Gastroesophageal sphincter (tissue), 4 donors: Measurements from ENCODE around the gene RNF125. TPM values are rescaled to one million over a fixed set of nuclear protein-coding genes. Genes with fewer than 3 reads are reported as not detected.

Source experiments
- ATAC-seq: fragments of 150-250 bp; one replicate; pipeline ENCODE4 v1.9.1; 2016; ENCODE audit warnings: mild to moderate bottlenecking, moderate library complexity
- H3K27ac ChIP-seq, 4 donors: fragments of 200-600 bp; sonication (generic) in 3 of 4; 1 replicate in 3 of 4; 2 replicates in 1 of 4; pipeline ENCODE4 v1.5.1; 2016 to 2019
- H3K27me3 ChIP-seq: fragments of 200-600 bp; sonication (generic); one replicate; pipeline ENCODE4 v1.5.1; 2019
- H3K36me3 ChIP-seq, 2 donors: fragments of 200-600 bp; sonication (generic); one replicate each; pipeline ENCODE4 v1.5.1; 2019; ENCODE audit warnings: control low read depth in 1 of 2
- H3K4me1 ChIP-seq, 3 donors: fragments of 200-600 bp; sonication (generic); 1 replicate in 2 of 3; 2 replicates in 1 of 3; pipeline ENCODE4 v1.5.1; 2016 to 2019; ENCODE audit warnings: control low read depth in 2 of 3
- H3K4me3 ChIP-seq, 2 donors: fragments of 200-600 bp; sonication (generic); one replicate each; pipeline ENCODE4 v1.5.1; 2019; ENCODE audit warnings: mild to moderate bottlenecking in 1 of 2, moderate library complexity in 1 of 2
- H3K9me3 ChIP-seq, 3 donors: fragments of 200-600 bp; sonication (generic); one replicate each; pipeline ENCODE4 v1.5.1; 2017 to 2019; ENCODE audit warnings: control low read depth in 2 of 3
- EP300 ChIP-seq: sonication (generic); formaldehyde crosslinking; IDR thresholded peaks from one replicate; pipeline ENCODE4 v1.6.1; 2017; ENCODE audit warnings: antibody characterized with exemption, mild to moderate bottlenecking
- POLR2A ChIP-seq, 2 donors: fragments of 450-650 bp; IDR thresholded peaks; one replicate each; pipeline ENCODE4 v1.6.1; 2017; ENCODE audit warnings: antibody characterized with exemption in 2 of 2, mild to moderate bottlenecking in 2 of 2, moderate library complexity in 1 of 2
- POLR2AphosphoS5 ChIP-seq: sonication (generic); formaldehyde crosslinking; IDR thresholded peaks from one replicate; pipeline ENCODE4 v1.6.1; 2017; ENCODE audit warnings: antibody characterized with exemption
- WGBS, 2 donors: methylation state at CpG; one replicate each; pipeline ENCODE4 v1.1.5; 2018; ENCODE audit warnings: low coverage in 1 of 2; 5-methylcytosine and 5-hydroxymethylcytosine counted together
- total RNA-seq, 4 donors: library from RNA; depleted of rRNA; stranded (reverse); fragments of >200 nt; gene quantifications; one replicate each; pipeline ENCODE4 v1.1.0, GENCODE V29; 2016
- TF ChIP-seq, protein P1 (sequence below), 4 experiments: fragments of 200-600 bp in 2 of 4; fragments of 450-650 bp in 2 of 4; sonication (generic) in 1 of 4; IDR thresholded peaks; one replicate each; pipeline ENCODE4 v1.5.1; 2017 to 2019; ENCODE audit warnings: antibody characterized with exemption in 4 of 4, mild to moderate bottlenecking in 2 of 4, moderate library complexity in 2 of 4

The RNF125 gene
- total RNA-seq, 4 donors from 2014 or later = 1.7 to 5.2 (median 3.1) TPM

DNA sequence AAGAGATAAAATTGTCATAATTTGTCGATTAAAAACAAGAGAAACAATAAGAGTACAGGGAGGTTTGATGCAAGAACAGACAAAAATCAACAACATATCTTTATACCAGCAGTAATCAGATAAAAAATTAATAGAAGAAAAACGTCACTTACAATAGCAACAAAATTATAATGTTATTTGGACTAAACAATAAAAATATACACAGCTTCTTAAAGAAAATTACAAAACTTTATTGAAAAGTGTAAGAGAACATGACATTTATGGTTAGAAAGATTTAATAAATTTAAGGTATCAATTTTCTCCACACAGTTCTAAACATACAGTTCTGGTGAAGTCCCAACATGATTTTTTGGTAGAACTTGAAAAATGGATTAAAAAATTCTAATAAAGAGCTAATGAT, 85.9 kb downstream of the RNF125 start:
- WGBS, 2 donors = 73 to 79% methylated on average over 2 of the region's 2 CpGs
- H3K36me3 ChIP-seq = peaks cover 0 to 3% of the 10 kb centered on the region in 2 donors
- H3K4me3 ChIP-seq = no peak overlapping the region
- H3K27ac ChIP-seq = no peak overlapping the region
- ATAC-seq = no peak
- no peaks in the 10 kb centered on the region for H3K27me3 ChIP-seq
- no peak for TF ChIP-seq EP300
- TF ChIP-seq, protein P1, sequence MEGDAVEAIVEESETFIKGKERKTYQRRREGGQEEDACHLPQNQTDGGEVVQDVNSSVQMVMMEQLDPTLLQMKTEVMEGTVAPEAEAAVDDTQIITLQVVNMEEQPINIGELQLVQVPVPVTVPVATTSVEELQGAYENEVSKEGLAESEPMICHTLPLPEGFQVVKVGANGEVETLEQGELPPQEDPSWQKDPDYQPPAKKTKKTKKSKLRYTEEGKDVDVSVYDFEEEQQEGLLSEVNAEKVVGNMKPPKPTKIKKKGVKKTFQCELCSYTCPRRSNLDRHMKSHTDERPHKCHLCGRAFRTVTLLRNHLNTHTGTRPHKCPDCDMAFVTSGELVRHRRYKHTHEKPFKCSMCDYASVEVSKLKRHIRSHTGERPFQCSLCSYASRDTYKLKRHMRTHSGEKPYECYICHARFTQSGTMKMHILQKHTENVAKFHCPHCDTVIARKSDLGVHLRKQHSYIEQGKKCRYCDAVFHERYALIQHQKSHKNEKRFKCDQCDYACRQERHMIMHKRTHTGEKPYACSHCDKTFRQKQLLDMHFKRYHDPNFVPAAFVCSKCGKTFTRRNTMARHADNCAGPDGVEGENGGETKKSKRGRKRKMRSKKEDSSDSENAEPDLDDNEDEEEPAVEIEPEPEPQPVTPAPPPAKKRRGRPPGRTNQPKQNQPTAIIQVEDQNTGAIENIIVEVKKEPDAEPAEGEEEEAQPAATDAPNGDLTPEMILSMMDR (IDR thresholded peaks at IDR 0.05) = no peak
- TF ChIP-seq POLR2AphosphoS5 = no peak
- no peak for TF ChIP-seq POLR2A (IDR thresholded peaks at IDR 0.05)
- H3K9me3 ChIP-seq = no peaks in the 10 kb centered on the region
- H3K4me1 ChIP-seq = peaks cover 0 to 6% (median 0%) of the 10 kb centered on the region in 3 donors

DNA sequence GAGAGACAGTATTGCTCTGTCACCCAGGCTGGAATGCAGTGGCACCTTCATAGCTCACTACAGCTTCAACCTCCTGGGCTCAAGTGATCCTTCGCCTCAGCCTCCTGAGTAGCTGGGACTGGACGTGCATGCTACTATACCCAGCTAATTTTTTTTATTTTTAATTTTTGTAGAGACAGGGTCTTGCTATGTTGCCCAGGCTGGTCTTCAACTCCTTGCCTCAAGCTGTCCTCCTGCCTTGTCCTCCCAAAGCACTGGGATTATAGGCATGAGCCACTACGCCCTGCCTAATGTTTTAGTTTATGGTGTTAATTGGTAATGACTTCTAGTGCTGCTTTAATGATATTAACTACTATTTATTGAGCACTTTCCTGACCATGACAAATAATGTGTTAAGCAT, 91.4 kb downstream of the RNF125 start:
- 90 to 94% methylated on average over 3 of the region's 3 CpGs for WGBS, 2 donors
- Histone ChIP-seq H3K36me3 (peaks cover 0 to 26% of the 10 kb centered on the region in 2 donors), H3K4me3 (no peak overlapping the region), H3K4me1 (no peaks in the 10 kb centered on the region), H3K27me3 (no peaks in the 10 kb centered on the region), H3K9me3 (no peaks in the 10 kb centered on the region), H3K27ac (no peak overlapping the region)
- TF ChIP-seq POLR2A (IDR thresholded peaks at IDR 0.05) (no peak), EP300 (no peak), POLR2AphosphoS5 (no peak)
- TF ChIP-seq, protein P1 (IDR thresholded peaks at IDR 0.05) = no peak
- ATAC-seq = no peak

DNA sequence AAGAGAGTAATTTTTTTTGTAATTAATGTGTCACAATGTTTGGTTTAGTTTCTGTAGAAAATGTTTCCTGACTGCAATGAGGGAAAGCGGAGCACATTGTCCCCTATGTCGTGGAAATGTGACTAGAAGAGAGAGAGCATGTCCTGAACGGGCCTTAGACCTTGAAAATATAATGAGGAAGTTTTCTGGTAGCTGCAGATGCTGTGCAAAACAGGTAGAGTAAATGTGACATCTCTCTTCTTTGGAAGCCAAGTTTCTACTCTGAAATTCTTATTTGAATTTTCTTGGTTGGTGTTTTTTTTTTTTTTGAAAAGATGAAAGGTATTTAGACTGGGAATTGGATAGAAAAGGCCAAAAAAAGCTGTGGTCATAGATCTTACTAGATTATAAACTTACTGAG, 93.1 kb downstream of the RNF125 start:
- Histone ChIP-seq H3K9me3 (no peaks in the 10 kb centered on the region), H3K4me1 (no peaks in the 10 kb centered on the region), H3K27ac (no peak overlapping the region), H3K27me3 (no peaks in the 10 kb centered on the region), H3K36me3 (peaks cover 0 to 42% of the 10 kb centered on the region in 2 donors), H3K4me3 (no peak overlapping the region)
- ATAC-seq = no peak
- WGBS, 2 donors = 76 to 81% methylated on average over 3 of the region's 3 CpGs
- TF ChIP-seq EP300 = no peak
- TF ChIP-seq, protein P1 (IDR thresholded peaks at IDR 0.05) = no peak
- TF ChIP-seq POLR2AphosphoS5 = no peak
- no peak for TF ChIP-seq POLR2A (IDR thresholded peaks at IDR 0.05)

DNA sequence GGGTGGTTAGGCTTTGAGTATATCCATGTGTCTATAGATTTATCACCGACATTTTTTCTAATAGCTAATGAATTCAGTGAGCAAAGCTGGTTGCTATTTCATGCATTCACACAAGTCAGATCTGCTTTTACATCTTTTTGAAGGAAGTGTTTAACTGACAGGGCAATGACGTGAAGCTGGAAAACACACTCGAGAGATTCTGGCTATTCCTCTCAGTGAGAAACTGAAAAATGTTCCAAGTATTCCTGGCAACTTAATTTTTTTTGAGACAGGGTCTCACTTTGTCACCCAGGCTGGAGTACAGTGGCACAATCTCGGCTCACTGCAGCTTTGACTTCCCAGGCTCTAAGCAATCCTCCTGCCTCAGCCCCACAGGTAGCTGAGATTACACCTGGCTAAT, 94.2 kb downstream of the RNF125 start:
- no peaks in the 10 kb centered on the region for H3K4me1 ChIP-seq
- H3K36me3 ChIP-seq = peaks cover 0 to 52% of the 10 kb centered on the region in 2 donors
- 63 to 86% methylated on average over 3 of the region's 4 CpGs for WGBS, 2 donors
- ATAC-seq = no peak
- H3K27me3 ChIP-seq = no peaks in the 10 kb centered on the region
- TF ChIP-seq POLR2A (IDR thresholded peaks at IDR 0.05) = no peak
- TF ChIP-seq, protein P1 (IDR thresholded peaks at IDR 0.05) = no peak
- TF ChIP-seq POLR2AphosphoS5 = no peak
- TF ChIP-seq EP300 = no peak
- H3K27ac ChIP-seq = no peak overlapping the region
- H3K9me3 ChIP-seq = no peaks in the 10 kb centered on the region
- no peak overlapping the region for H3K4me3 ChIP-seq

DNA sequence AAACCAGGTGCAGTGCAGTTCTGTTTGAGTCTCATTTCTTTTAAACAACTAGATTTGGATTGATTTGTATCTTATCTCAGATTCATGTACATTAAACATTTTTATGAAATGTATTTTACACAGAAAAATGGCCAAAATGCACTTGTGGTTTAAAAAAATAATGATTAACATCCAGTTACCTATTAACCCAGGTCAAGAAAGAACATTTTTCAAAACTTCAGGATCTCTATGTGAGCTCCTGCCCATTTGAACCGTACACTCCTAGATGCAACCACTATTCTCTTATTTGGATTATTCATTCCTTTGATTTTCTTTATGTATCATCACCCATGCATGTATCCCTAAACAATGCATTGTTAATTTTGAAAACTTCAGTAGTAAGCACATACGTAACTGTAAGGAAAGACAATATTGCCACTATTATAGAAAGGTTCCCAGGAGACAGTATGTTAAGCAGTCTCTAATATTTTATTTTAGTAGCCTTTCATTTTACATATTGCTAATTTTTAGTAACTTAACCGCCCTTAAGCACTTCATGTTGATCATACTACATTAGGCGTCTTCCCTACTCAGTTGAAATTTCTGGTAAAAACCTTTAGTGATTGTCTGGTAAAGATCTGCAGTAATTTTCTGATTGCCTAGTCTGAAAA, 95.8 kb downstream of the RNF125 start:
- 94 to 98% methylated on average over 4 of the region's 4 CpGs for WGBS, 2 donors
- no peaks in the 10 kb centered on the region for H3K9me3 ChIP-seq
- peaks cover 0 to 68% of the 10 kb centered on the region in 2 donors for H3K36me3 ChIP-seq
- H3K4me3 ChIP-seq = no peak overlapping the region
- no peak for ATAC-seq
- H3K4me1 ChIP-seq = no peaks in the 10 kb centered on the region
- no peaks in the 10 kb centered on the region for H3K27me3 ChIP-seq
- no peak overlapping the region for H3K27ac ChIP-seq
- no peak for TF ChIP-seq POLR2A (IDR thresholded peaks at IDR 0.05)
- no peak for TF ChIP-seq EP300
- no peak for TF ChIP-seq POLR2AphosphoS5
- TF ChIP-seq, protein P1 (IDR thresholded peaks at IDR 0.05) = no peak
